ENCODE measurements around the gene CHRNA7.
"Not testable (repeated sequence)": the region's sequence is repeated elsewhere in the genome, so short reads cannot be mapped to it uniquely, and the experiment has no call there.

The CHRNA7 gene

DNA sequence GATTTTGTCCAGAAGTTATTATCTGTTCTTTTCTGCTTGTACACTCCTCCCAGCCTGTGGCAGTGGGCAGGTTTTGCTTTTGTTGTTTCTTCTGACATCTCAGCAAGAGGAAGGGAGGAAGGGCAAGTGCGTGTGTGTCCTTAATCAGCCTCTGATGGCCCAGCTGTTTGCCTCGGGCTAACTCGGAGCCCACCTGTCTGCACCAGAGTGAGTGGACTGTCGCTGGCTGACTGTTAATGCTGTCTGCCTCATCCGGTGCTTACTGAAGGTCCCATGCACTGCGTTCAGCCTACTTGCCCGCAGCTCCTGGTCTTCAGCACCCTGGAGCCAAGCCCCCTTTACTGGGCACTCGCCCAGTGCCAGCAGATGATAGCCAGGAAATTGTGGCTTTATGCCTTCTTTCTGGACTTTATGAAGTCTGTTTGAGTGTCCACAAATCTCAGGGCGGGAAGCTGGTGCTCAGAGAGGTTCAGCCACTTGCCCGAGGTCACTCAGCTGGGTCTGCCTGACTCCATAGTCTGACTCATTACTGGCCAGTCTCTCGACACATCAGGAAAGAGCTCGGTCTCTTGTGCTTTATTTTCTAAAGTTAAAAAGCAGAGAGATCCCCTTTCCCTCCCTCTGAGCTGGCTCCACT is 89.5 kb downstream of the CHRNA7 start:
- no peak for DNase-seq (ENCODE audit: low read depth in 1 of 2, low spot score in 1 of 2)

DNA sequence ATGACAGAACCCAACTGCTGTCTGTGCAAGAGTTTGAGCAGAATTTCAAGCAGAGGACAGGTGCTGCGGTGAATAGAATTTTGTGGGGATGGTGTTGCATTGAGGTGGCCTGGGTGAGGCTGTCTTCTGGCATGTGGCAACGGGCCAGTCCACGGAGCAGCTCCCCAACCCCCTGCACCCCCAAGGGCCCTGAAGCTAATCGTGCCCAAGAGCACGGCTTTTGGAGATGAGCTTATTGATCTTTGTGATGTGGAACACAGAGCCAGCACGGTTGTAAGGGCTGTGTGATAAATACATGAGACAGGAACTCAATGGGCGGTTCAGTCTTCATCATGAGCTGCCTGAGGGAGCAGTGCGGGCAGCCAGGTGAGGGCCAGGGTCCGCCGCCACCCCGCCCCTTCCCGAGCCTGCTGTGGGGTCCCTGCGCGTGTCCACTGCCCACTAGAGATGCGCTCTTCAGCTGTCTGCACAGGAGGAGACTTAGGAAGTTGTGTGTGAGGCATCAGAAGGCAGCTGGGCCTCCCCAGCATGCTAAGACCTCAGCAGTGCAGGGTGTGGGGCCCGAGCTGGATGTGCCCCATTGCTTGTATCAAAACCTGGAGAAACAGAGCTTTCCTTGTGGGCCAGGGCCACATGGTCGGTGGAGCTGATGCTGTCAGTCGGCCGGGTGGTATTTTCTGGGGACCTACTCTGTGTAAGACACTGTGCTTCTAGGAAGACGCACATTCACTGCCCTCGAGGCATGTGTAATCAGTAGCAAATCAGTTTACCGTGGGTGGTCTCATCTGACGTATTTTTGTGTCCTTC is 90.5 kb downstream of the CHRNA7 start:
- DNase-seq (ENCODE audit: low read depth in 1 of 2, low spot score in 1 of 2): no peak

DNA sequence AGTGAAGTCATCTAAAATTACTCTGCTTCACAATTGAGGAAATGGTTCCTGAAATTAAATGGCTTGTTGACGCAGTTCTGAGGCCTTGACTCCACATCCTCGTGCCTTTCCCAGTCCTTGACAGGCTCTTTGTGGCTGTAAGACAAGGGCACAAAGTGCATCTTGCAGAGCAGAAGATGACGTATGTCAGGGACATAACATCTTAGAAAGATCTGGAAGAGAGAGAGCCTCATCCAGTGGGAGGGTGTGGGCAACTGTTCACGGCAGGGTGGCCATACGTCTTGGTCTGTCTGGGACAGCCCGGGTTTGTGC is 91.0 kb downstream of the CHRNA7 start:
- DNase-seq (ENCODE audit: low read depth in 1 of 2, low spot score in 1 of 2): no peak

DNA sequence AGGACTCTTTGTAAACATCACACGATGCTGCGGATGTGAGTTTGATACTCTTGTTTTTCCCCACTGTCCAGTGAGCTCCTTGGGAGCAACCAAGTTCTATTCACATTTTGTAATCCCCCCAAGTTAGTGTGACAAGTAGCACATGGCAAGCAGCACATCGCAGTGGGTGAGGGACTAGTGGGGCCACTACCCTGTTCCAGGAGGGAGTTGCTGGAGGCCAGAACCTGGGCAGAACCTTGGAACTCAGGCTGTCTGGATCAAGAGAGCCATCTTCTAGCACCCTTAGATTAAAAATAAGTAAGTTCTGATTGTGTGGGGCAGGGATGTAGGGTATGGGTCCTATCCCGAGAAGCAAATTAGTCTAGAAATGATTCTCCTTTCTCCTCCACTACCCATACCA is 91.7 kb downstream of the CHRNA7 start:
- no peak for DNase-seq (ENCODE audit: low read depth in 1 of 2, low spot score in 1 of 2)

DNA sequence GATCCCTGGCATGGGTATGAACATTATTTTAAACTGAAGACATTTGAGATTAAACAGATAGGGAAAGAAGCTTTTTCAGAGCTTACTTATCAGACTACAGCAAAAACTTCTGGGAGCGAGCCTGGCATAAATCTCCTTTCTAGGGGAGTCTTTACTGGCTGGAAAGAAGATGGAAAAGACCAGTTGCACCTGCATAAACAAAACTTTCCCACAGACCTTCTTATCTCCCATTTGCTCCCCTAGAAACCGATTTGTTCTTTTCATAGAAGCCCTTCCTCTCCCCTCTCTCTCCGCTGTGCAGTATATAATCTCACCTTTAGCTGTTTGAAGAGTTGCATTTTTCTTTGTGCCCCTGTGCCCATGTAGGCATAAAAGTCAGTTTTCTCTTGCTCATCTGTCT is 93.2 kb downstream of the CHRNA7 start:
- DNase-seq (ENCODE audit: low read depth in 1 of 2, low spot score in 1 of 2): no peak

DNA sequence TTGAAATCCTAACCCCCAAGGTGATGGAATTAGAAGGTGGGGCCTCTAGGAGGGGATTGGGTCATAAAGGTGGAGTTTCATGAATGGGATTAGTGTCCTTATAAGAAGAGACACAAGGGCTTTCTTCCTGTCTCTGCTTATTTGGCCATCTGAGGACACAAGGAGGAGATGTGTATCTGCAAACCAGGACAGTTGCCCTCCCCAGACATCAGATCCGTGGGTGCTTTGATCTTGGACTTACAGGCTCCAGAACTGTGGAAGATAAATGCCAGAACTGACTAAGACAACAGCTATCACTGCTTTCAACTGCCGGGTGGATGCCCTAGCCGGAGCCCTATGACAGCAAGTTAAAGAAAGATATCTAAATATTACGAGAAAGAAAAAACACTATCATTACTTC is 94.4 kb downstream of the CHRNA7 start:
- DNase-seq (ENCODE audit: low read depth in 1 of 2, low spot score in 1 of 2): no peak

DNA sequence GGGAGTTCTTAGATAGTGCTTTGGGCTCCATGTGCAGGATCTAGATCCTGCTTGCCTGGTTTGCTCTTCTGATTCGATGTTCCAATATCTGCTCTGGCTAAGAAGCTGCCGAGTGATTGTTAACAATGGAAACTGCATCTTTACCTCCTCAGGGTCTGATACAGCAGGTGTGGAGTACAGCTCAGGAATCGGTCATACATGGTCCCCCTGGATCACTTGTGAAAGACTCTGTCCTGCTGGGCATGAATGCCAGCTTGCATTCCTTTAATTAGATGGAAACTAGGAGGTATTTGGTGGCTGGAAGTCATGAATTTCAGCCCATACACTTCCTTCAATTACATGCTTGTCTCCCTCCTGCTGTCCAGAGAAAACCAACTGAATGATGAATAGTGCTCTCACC is 95.3 kb downstream of the CHRNA7 start:
- DNase-seq (ENCODE audit: low read depth in 1 of 2, low spot score in 1 of 2): no peak

DNA sequence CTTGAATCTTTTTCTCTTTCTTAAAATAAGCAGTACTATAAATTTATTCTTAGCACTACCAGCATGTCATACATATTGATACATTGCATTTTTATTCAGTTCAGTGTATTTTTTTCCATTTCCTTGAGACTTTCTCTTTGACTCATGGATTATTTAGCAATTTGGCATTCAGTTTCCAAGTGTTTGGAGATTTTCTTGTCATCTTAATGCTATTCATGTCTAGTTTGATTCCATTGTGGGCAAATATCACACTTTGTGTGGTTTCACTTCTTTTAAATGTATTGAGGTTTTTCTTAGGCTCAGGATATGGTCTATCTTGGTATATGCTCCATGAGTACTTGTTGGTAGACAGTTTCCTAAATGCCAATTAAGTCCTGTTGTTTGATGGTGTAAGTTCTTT is 99.5 kb downstream of the CHRNA7 start:
- DNase-seq (ENCODE audit: low read depth in 1 of 2, low spot score in 1 of 2): no peak

DNA sequence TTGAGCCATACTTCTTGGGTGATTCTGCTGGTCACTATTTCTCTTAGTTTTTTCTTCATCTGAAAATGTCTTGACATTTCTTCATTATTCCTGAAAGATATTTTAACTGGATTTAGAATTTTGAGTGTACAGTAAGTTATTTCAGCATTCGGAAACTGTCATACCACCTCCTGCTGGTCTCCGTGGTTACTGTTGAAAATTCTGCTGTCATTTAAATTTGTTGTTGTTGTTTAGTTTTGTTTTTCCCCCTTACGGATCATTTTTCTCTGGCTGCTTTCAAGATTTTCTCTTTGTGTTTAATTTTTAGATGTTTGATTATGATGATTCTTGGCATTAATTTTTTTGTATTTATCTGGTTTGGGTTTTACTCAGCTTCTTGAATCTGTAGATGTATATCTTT is 100.5 kb downstream of the CHRNA7 start:
- DNase-seq (ENCODE audit: low read depth in 1 of 2, low spot score in 1 of 2): no peak

DNA sequence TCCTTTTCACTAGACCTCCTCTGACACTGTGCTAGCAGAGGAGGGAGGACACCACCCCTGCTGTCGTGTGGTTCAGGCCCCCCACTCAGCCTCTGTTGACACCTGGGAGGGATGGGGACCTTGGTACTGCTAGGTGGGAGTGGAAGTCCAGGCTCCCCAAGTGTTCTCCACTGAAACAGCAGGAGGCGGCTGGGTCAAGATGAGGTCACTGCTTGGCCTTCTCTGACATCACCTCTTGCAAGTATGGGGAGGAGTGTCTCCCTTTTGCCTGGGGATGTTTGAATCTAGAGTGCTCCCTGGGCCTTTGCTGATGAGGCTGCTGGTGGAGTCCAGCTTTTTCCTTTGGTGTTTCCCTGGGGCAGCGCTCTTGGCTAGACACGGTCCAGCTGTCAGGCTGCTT is 101.5 kb downstream of the CHRNA7 start:
- DNase-seq (ENCODE audit: low read depth in 1 of 2, low spot score in 1 of 2): no peak

DNA sequence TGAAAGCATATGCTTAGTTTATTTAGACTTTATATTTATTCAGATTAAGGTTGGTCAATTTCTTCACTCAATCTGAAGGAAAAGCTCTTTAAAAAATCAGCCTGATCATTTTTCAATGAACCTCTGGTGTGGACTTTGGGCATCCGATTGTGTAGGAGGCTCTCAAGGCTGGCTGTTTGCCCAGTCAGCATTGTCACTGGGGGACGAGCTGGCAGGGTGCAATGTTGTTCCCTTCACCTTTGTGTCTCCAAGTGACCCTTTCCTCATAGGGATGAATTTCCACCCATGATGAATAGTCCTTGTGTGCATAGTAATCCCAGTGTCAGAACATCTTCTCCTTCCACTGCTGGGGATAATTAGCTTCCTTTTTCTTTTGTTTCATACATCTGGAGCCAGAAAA is 102.5 kb downstream of the CHRNA7 start:
- no peak for DNase-seq (ENCODE audit: low read depth in 1 of 2, low spot score in 1 of 2)

DNA sequence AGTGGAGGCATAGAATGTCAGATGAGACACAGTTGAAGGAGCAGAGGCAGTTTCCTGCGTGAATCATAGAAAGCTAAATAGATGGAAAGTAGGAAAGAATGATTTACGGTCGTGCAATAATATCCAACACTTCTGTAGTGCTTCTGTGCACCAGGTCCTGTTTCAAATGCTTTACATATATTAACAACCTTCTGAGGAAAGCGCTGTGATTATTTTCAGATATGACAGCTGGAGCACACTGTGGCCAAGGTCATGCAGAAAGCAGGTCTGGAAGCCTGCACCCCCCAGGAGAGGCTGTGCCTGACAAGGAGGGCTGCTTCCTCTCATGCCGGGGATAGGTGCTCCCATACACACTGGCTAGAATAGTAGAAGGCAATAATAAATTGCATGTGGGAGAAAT is 104.5 kb downstream of the CHRNA7 start:
- no peak for DNase-seq (ENCODE audit: low read depth in 1 of 2, low spot score in 1 of 2)

DNA sequence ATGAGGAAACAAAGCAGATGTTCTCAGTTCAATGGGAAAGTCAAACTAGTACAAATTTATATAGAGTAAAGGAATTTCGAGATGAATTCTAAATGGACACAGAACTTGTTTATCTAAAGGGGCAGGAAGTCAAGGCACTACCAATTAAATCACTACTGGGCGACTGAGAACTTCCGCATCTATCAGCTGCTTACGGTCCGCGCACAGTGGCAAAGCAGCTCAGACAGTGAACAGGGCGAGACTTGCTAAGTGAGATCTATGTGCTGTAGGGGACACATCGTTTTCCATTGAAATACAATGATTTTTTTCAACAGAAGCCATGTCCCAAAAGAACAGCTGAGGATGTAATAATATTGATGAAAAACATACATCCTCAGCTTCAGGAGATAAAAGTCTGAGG is 105.0 kb downstream of the CHRNA7 start:
- no peak for DNase-seq (ENCODE audit: low read depth in 1 of 2, low spot score in 1 of 2)

DNA sequence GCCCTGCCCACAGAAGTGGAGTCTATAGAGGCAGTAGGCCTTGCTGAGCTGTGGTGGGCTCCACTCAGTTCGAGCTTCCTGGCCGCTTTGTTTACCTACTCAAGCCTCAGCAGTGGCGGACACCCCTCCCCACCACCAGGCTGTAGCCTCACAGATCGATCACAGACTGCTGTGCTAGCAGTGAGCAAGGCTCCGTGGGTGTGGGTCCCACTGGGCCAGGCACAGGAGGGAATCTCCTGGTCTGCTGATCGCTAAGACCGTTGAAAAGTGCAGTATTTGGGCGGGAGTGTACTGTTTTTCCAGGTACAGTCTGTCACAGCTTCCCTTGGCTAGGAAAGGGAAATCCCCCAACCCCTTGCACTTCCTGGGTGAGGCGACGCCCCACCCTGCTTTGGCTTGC is 115.2 kb downstream of the CHRNA7 start:
- not testable (repeated sequence) for DNase-seq (ENCODE audit: low read depth in 1 of 2, low spot score in 1 of 2)

DNA sequence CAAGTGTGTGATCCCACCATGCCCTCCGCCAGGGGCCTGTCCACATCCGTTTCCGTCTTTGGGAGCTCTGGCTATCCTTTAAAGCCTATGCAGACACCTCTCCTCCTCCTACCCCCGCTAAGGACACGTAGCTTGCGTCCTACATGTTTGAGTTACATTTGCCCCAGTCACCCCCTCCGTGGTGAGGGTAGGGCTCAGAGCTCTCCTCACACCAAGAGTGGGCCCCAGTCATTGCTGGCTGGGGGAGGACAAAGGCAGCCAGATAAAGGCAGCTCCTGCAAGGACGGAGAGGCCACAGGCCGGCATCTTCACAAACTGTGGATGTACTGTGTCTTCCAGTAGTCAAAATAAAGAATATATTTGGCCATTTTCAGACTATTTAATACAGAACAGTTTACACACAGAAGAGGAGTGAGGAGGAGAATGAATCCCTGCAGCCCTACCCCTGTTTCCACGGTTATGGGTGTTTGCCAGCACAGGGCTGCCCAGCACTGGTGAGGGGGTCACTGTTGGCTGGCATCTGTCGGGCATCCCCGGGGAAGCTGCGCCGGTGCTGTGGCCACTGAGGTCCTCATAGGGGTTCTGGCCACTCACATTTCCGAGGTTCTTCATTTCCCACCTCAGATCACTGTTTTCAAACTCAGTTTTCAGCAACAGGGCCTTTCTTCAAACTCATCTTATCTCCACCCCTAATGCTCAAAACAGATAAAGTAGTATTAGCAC is 118.7 kb downstream of the CHRNA7 start:
- DNase-seq (ENCODE audit: low read depth in 1 of 2, low spot score in 1 of 2): no peak

DNA sequence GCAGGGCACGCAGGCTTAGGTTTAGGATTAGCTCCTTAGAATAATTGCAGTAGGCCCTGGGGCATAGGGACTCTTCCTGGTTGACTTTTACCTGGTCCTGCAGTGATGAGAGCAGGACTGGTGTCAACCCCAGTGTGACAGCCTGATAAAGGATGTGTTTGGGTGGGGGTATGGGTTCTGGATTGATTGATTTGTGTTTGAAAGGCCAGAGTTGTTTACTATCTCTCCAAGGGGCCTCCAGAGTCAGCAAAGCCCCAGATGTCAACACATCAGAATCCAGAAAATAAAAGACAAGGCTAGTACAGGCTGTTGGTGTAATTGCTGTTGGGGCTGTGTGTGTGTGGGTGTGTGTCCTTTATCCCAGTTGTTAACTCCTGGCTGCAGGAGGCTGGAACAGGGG is 122.3 kb downstream of the CHRNA7 start:
- DNase-seq (ENCODE audit: low read depth in 1 of 2, low spot score in 1 of 2): no peak

DNA sequence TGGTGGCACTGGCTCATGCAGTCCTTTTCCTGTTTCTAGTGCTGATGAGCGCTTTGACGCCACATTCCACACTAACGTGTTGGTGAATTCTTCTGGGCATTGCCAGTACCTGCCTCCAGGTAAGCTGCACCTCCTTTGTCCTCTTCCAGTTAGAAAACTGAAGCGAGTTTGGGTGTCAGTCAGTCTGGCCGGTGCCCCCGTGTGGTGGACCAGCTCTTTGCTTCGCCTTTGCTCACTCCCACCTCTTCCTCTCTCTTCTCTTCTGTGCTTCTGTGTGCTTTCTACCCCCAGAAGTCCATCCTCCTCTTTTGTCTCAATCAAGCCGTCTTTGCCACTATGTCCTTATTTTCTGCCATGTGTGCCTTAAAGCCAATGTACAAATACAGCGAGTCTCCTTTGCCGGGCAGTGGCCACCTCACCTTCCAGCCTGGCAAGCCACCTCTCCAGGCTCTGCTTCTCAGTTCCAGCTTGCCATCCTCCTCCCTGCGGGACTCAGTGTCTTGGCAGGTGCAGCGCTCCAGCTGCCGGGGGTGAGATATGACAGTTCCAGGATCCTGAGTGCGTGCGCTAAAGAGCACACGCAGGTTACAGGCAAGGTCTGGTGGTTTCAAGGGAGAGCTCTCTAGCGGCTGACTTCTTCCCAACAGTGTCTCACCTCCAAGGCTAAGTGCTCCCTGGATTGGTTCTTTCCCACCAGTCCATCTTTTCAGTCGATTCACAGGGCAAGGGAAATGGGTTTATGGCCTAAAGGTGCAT is 123.7 kb downstream of the CHRNA7 start:
- not testable (repeated sequence) for DNase-seq (ENCODE audit: low read depth in 1 of 2, low spot score in 1 of 2)

DNA sequence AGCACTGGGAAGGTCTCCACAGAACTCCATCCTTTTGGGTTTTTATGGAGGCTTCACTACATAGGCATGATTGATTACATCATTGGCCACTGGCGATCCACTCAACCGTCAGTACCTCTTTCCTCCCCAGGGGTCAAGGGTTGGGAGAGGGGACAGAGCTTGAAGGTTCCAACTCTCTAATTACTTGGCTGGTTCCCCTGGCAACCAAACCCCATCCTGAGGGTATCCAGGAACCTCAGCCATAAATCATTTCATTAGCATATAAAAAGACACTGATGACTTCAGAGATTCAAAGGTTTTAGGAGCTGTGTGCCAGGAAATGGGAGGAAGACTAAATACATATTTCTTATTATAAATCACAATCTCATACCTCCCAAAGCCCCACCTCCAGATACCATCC is 131.8 kb downstream of the CHRNA7 start:
- not testable (repeated sequence) for DNase-seq (ENCODE audit: low read depth in 1 of 2, low spot score in 1 of 2)

DNA sequence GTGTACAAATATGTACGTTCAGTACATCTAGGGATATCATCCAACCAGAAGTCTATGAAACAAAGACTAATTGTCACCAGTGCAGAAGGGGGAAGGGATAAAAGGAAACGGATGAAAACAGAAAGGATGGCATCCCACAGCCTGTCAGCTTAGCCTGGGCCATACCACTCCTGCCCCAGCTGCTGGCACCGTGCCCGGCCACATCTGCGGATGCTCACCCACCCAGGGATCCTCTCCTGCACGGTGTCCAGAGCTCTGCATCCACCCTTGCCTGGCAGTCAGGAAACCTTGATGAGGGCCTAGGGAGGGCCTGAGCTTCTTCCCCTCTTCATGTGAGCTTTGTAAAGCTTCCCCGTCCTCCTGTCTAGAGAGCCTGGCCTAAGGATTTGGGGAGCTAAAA is 133.8 kb downstream of the CHRNA7 start:
- not testable (repeated sequence) for DNase-seq (ENCODE audit: low read depth in 1 of 2, low spot score in 1 of 2)

DNA sequence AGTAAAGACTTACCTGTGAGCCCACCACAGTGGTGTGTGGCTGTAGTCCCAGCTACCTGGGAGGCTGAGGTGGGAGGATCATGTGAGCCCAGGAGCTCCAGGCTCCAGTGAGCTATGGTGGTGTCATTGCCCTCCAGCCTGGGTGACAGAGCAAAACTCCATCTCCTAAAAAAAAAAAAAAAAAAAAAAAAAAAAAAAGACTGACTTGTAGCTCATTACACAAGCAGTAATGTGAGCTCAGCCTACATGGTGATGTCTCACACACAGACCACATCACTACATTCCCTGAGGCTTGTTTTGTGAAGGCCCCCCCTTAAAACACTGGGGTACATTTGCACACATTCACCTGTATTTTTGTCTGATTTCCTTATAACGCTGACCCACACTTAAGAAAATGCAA is 134.4 kb downstream of the CHRNA7 start:
- DNase-seq (ENCODE audit: low read depth in 1 of 2, low spot score in 1 of 2): not testable (repeated sequence)

DNA sequence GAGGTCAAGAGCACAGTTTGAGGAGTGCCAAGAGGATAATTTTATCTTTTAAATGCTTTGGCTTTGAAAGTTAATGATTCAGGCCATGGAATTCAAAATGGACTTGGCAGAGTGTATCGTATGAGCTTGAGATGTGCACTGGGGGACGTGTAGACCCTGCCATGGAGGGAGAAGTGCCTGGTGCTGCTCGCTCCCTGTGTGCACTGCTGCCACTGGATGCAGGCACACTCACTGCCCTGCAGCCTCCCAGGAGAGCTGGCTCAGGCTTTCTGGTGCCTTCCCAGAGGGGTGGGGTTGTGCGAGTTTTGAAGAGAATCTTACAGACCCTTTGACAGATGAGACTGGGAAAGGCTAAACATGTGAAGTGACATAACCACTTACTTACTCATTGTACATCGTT is 135.5 kb downstream of the CHRNA7 start:
- not testable (repeated sequence) for DNase-seq (ENCODE audit: low read depth in 1 of 2, low spot score in 1 of 2)

DNA sequence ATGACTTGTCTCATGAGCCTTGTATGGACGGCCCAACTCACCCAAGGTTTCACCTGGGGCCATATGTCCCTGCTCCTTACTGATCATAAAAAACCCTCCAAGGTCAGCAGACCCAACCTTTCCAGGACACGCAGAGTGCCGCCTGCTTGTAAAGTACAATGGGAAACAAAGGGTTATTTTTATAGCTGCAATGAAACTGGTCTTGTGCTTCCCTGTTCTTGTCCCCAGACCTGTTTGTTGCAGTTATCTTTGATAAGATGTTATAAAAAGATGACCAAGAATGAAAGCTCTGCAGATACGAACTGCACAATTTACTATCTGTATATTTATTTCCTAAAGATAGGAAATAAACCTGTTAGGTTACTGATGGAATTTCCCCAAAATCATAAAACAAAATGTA is 136.0 kb downstream of the CHRNA7 start:
- DNase-seq (ENCODE audit: low read depth in 1 of 2, low spot score in 1 of 2): not testable (repeated sequence)

All from activated T-helper 1 cell treated with anti-CD3 and anti-CD28 coated beads, Interleukin-2, amount 50 U/mL, for 16 hours (primary cell).